WTC11 (cell line): ENCODE measurements around the gene CCDC6. TPM values are rescaled to one million over a fixed set of nuclear protein-coding genes. Genes with fewer than 3 reads are reported as not detected.

Source experiments
- ATAC-seq: fragments of 200-7000 bp; cut with Tn5 transposase; 2 replicates; pipeline ENCODE4 v1.10.0; 2021; ENCODE audit warnings: mild to moderate bottlenecking, moderate library complexity
- CTCF ChIA-PET: fragments of 300-600 bp; sonication (Branson Sonifier 250); formaldehyde crosslinking; loops from one replicate; lab custom pipeline; 2021; ENCODE audit warnings: antibody characterized with exemption; lab: Charles Lee
- POLR2A ChIA-PET: fragments of 350-600 bp; sonication (Branson Sonifier 250); formaldehyde crosslinking; loops from one replicate; lab custom pipeline; 2021; ENCODE audit warnings: antibody characterized with exemption; lab: Charles Lee
- DNase-seq: peaks from one replicate; pipeline ENCODE4 v3.0.0; 2021; ENCODE audit warnings: low spot score
- H3K27ac Mint-ChIP-seq: 2 replicates; pipeline ENCODE4 v1.8.0; 2021; ENCODE audit warnings: mixed read lengths
- H3K27me3 Mint-ChIP-seq: 2 replicates; pipeline ENCODE4 v1.8.0; 2021; ENCODE audit warnings: low read depth, mild to moderate bottlenecking, moderate library complexity, mixed read lengths
- H3K36me3 Mint-ChIP-seq: 2 replicates; pipeline ENCODE4 v1.8.0; 2021; ENCODE audit warnings: mixed read lengths
- H3K4me1 Mint-ChIP-seq: 2 replicates; pipeline ENCODE4 v1.8.0; 2022; ENCODE audit warnings: mixed read lengths
- H3K4me3 Mint-ChIP-seq: 2 replicates; pipeline ENCODE4 v1.8.0; 2021; ENCODE audit warnings: mild to moderate bottlenecking, moderate library complexity, mixed read lengths
- H3K9me3 Mint-ChIP-seq: 2 replicates; pipeline ENCODE4 v1.8.0; 2021; ENCODE audit warnings: mixed read lengths
- AFF4 ChIP-seq: sonication (generic); formaldehyde crosslinking; IDR thresholded peaks from 2 replicates; pipeline ENCODE4 v1.8.1; 2023; ENCODE audit warnings: mild to moderate bottlenecking, missing genetic modification reagents, borderline replicate concordance
- CTCF ChIP-seq: fragments of 200-600 bp; IDR thresholded peaks from 2 replicates; pipeline ENCODE4 v1.8.0; 2022; ENCODE audit warnings: antibody characterized with exemption
- E2F4 ChIP-seq: sonication (generic); formaldehyde crosslinking; IDR thresholded peaks from 2 replicates; pipeline ENCODE4 v1.8.1; 2022; ENCODE audit warnings: low read depth, mild to moderate bottlenecking, moderate library complexity, missing genetic modification reagents, borderline replicate concordance
- ELF4 ChIP-seq: sonication (generic); formaldehyde crosslinking; IDR thresholded peaks from 2 replicates; pipeline ENCODE4 v1.8.1; 2022; ENCODE audit warnings: low read depth, mild to moderate bottlenecking, moderate library complexity, missing genetic modification reagents
- FOXJ3 ChIP-seq: sonication (generic); formaldehyde crosslinking; IDR thresholded peaks from 2 replicates; pipeline ENCODE4 v1.9.0; 2021; ENCODE audit warnings: missing genetic modification reagents, mild to moderate bottlenecking, borderline replicate concordance
- FOXP4 ChIP-seq: sonication (generic); formaldehyde crosslinking; IDR thresholded peaks from 2 replicates; pipeline ENCODE4 v1.8.0; 2022; ENCODE audit warnings: mild to moderate bottlenecking, missing genetic modification reagents
- HMGA2 ChIP-seq: fragments of 250-450 bp; sonication (Bioruptor Pico); IDR thresholded peaks from 2 replicates; pipeline ENCODE4 v1.4.0; 2021; ENCODE audit warnings: mild to moderate bottlenecking, moderate library complexity
- HMGXB4 ChIP-seq: sonication (generic); formaldehyde crosslinking; IDR thresholded peaks from 2 replicates; pipeline ENCODE4 v1.8.1; 2023; ENCODE audit warnings: mild to moderate bottlenecking, moderate library complexity, missing genetic modification reagents
- IRF1 ChIP-seq: sonication (generic); formaldehyde crosslinking; IDR thresholded peaks from 2 replicates; pipeline ENCODE4 v1.8.0; 2023; ENCODE audit warnings: missing genetic modification reagents
- MXD4 ChIP-seq: fragments of 250-450 bp; sonication (Bioruptor Pico); IDR thresholded peaks from 2 replicates; pipeline ENCODE4 v1.8.0; 2021; ENCODE audit warnings: mild to moderate bottlenecking, moderate library complexity, borderline replicate concordance
- NFATC4 ChIP-seq: fragments of 250-450 bp; sonication (Bioruptor Pico); IDR thresholded peaks from 2 replicates; pipeline ENCODE4 v1.9.0; 2021; ENCODE audit warnings: mild to moderate bottlenecking
- NFE2L1 ChIP-seq: sonication (generic); formaldehyde crosslinking; IDR thresholded peaks from 2 replicates; pipeline ENCODE4 v1.8.1; 2023; ENCODE audit warnings: missing genetic modification reagents
- NFYB ChIP-seq: sonication (generic); formaldehyde crosslinking; conservative IDR thresholded peaks from 2 replicates; pipeline ENCODE4 v1.8.0; 2022; ENCODE audit warnings: low read depth, missing genetic modification reagents
- NR1H2 ChIP-seq: sonication (generic); formaldehyde crosslinking; IDR thresholded peaks from 2 replicates; pipeline ENCODE4 v1.9.0; 2021; ENCODE audit warnings: mild to moderate bottlenecking, moderate library complexity, missing genetic modification reagents
- SP1 ChIP-seq: sonication (generic); formaldehyde crosslinking; conservative IDR thresholded peaks from 2 replicates; pipeline ENCODE4 v1.8.1; 2022; ENCODE audit warnings: missing genetic modification reagents
- STAT6 ChIP-seq: sonication (generic); formaldehyde crosslinking; conservative IDR thresholded peaks from 2 replicates; pipeline ENCODE4 v1.8.1; 2023; ENCODE audit warnings: mild to moderate bottlenecking, low read depth, missing genetic modification reagents, moderate library complexity
- ZBTB43 ChIP-seq: sonication (generic); formaldehyde crosslinking; IDR thresholded peaks from 2 replicates; pipeline ENCODE4 v1.8.1; 2023; ENCODE audit warnings: mild to moderate bottlenecking, missing genetic modification reagents
- ZNF396 ChIP-seq: fragments of 250-450 bp; sonication (Bioruptor Pico); IDR thresholded peaks from 2 replicates; pipeline ENCODE4 v1.8.0; 2021; ENCODE audit warnings: mild to moderate bottlenecking, moderate library complexity, borderline replicate concordance
- total RNA-seq: library from RNA; stranded (reverse); gene quantifications from 3 replicates; pipeline ENCODE4 v1.2.3, GENCODE V29; 2021

CCDC6 gene
- total RNA-seq, 1 experiment from 2014 or later: 55.2 TPM

- TF ChIP-seq ZBTB43 (no peak), FOXJ3 (CRISPR knock-in tag) (no peak)
Observed at GRCh38 chr10:59880019-59880717, 26.2 kb downstream of the CCDC6 start (continued).

GRCh38 chr10:59879363-59879913 is 26.9 kb downstream of the CCDC6 start:
- Mint-ChIP-seq H3K9me3 (no peaks in the 10 kb centered on the region), H3K27me3 (no peaks in the 10 kb centered on the region), H3K4me1 (peaks cover 71% of the 10 kb centered on the region), H3K36me3 (no peaks in the 10 kb centered on the region), H3K4me3 (no peak overlapping the region), H3K27ac (no peak overlapping the region)
- ATAC-seq: no peak
- TF ChIP-seq NFYB (no peak), MXD4 (CRISPR knock-in tag) (no peak), ZNF396 (CRISPR knock-in tag) (no peak), NFATC4 (no peak), NR1H2 (CRISPR knock-in tag) (no peak), AFF4 (no peak), STAT6 (CRISPR knock-in tag) (no peak), ELF4 (CRISPR knock-in tag) (no peak), NFE2L1 (no peak), SP1 (CRISPR knock-in tag) (no peak), IRF1 (CRISPR knock-in tag) (no peak), FOXP4 (CRISPR knock-in tag) (no peak), HMGA2 (CRISPR knock-in tag) (no peak), CTCF (no peak), E2F4 (CRISPR knock-in tag) (no peak), HMGXB4 (no peak)
- ChIA-PET CTCF (interaction anchor here (1.1 kb wide), 1 partner anchor 49 kb away, joined by 5 read pairs; no protein-coding TSS in a partner anchor), POLR2A (no interaction called here)
- DNase-seq: no peak
